ENCODE results near the gene SIRT3.
"Not testable (repeated sequence)": the region's sequence is repeated elsewhere in the genome, so short reads cannot be mapped to it uniquely, and the experiment has no call there.

The SIRT3 gene

GRCh38 chr11:201966-202365, 34.2 kb downstream of the SIRT3 start:
- no peaks in the 10 kb centered on the region for H3K27me3 ChIP-seq (ENCODE audit: control insufficient read depth, insufficient read depth, low read length)
- no peak overlapping the region for H3K9ac ChIP-seq (ENCODE audit: low read length)
- no peak overlapping the region for H3K4me3 ChIP-seq (ENCODE audit: low read length)
- H3K4me1 ChIP-seq (ENCODE audit: control insufficient read depth, insufficient read depth, low read length) = peaks cover 15% of the 10 kb centered on the region
- no peaks in the 10 kb centered on the region for H3K9me3 ChIP-seq (ENCODE audit: control insufficient read depth, low read length)
- H3K36me3 ChIP-seq (ENCODE audit: control insufficient read depth, insufficient read depth, low read length) = peaks cover 5% of the 10 kb centered on the region

DNA sequence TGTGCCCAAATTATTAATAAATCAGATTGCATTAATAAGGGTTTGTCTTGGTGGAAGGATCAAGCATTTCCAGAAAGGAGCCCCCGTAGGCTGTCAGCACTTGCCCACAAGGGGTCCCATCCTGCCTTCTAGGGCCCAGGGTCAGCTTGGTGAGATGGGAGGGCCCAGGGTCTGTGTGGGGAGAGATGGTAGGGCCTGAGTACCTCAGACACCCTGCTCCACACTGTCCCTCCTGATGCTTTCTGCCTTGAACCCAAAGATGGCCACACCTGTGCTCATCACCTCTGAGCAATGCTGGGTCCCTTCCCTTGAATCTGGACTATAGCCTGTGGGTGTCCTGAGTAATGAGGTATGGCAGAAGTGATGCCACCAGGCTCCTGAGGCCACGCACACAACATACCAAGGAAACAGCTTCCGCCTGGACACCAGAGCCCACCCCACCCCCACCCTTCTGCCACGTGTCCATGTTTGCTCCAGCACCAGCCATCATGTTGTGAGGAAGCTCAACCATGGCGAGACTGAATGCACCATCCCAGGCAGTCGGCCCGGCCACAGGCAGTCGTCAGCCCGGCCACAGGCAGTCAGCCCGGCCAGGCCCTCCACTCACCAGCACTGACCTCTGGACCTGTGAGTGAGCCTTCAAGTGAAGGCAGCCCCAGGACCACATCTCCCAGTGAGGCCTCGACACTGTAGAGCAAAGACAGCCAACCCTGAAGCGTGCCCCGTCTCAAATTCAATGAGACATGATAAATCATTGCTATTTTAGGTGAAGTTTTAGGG, 35.7 kb downstream of the SIRT3 start:
- Histone ChIP-seq H3K9ac (ENCODE audit: low read length) (no peak overlapping the region), H3K4me3 (ENCODE audit: low read length) (no peak overlapping the region), H3K36me3 (ENCODE audit: control insufficient read depth, insufficient read depth, low read length) (peaks cover 5% of the 10 kb centered on the region), H3K9me3 (ENCODE audit: control insufficient read depth, low read length) (no peaks in the 10 kb centered on the region), H3K27me3 (ENCODE audit: control insufficient read depth, insufficient read depth, low read length) (no peaks in the 10 kb centered on the region), H3K4me1 (ENCODE audit: control insufficient read depth, insufficient read depth, low read length) (peaks cover 5% of the 10 kb centered on the region)

GRCh38 chr11:199782-200181, 36.4 kb downstream of the SIRT3 start:
- Histone ChIP-seq H3K36me3 (ENCODE audit: control insufficient read depth, insufficient read depth, low read length) (peaks cover 5% of the 10 kb centered on the region), H3K27me3 (ENCODE audit: control insufficient read depth, insufficient read depth, low read length) (no peaks in the 10 kb centered on the region), H3K4me1 (ENCODE audit: control insufficient read depth, insufficient read depth, low read length) (no peaks in the 10 kb centered on the region), H3K4me3 (ENCODE audit: low read length) (no peak overlapping the region), H3K9ac (ENCODE audit: low read length) (no peak overlapping the region), H3K9me3 (ENCODE audit: control insufficient read depth, low read length) (no peaks in the 10 kb centered on the region)

GRCh38 chr11:199004-199581, 37.0 kb downstream of the SIRT3 start:
- H3K4me3 ChIP-seq (ENCODE audit: low read length) = no peak overlapping the region

GRCh38 chr11:198236-198806, 37.8 kb downstream of the SIRT3 start:
- Histone ChIP-seq H3K9me3 (ENCODE audit: control insufficient read depth, low read length) (no peaks in the 10 kb centered on the region), H3K4me1 (ENCODE audit: control insufficient read depth, insufficient read depth, low read length) (no peaks in the 10 kb centered on the region), H3K9ac (ENCODE audit: low read length) (no peak overlapping the region), H3K36me3 (ENCODE audit: control insufficient read depth, insufficient read depth, low read length) (peaks cover 1% of the 10 kb centered on the region), H3K4me3 (ENCODE audit: low read length) (no peak overlapping the region), H3K27me3 (ENCODE audit: control insufficient read depth, insufficient read depth, low read length) (no peaks in the 10 kb centered on the region)

More at GRCh38 chr11:199004-199581, 37.0 kb downstream of the SIRT3 start:
- Histone ChIP-seq H3K36me3 (ENCODE audit: control insufficient read depth, insufficient read depth, low read length) (peaks cover 5% of the 10 kb centered on the region), H3K9me3 (ENCODE audit: control insufficient read depth, low read length) (no peaks in the 10 kb centered on the region), H3K27me3 (ENCODE audit: control insufficient read depth, insufficient read depth, low read length) (no peaks in the 10 kb centered on the region), H3K9ac (ENCODE audit: low read length) (no peak overlapping the region), H3K4me1 (ENCODE audit: control insufficient read depth, insufficient read depth, low read length) (no peaks in the 10 kb centered on the region)

- Histone ChIP-seq H3K36me3 (ENCODE audit: control insufficient read depth, insufficient read depth, low read length) (no peaks in the 10 kb centered on the region), H3K4me1 (ENCODE audit: control insufficient read depth, insufficient read depth, low read length) (no peaks in the 10 kb centered on the region), H3K27me3 (ENCODE audit: control insufficient read depth, insufficient read depth, low read length) (no peaks in the 10 kb centered on the region), H3K9me3 (ENCODE audit: control insufficient read depth, low read length) (no peaks in the 10 kb centered on the region), H3K4me3 (ENCODE audit: low read length) (no peak overlapping the region), H3K9ac (ENCODE audit: low read length) (no peak overlapping the region)
Observed at GRCh38 chr11:197741-198235, 38.4 kb downstream of the SIRT3 start.

- H3K4me1 ChIP-seq (ENCODE audit: control insufficient read depth, insufficient read depth, low read length) = no peaks in the 10 kb centered on the region
Observed at GRCh38 chr11:196786-197731, 39.1 kb downstream of the SIRT3 start.

DNA sequence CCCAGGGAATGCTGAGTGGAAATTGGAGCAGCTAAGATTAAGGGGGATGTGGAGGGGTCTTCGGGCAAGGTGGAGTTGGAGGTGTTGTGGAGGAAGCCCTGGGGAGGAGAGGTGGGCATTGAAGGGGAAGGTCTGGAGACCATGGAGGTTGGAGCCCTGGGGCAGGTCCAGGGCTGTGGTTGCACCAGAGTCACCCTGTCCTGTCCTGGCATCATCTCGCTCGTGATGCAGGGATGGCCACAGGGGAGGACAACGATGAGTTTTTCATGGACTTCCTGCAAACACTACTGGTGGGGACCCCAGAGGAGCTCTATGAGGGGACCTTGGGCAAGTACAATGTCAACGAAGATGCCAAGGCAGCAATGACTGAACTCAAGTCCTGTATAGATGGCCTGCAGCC, 42.7 kb downstream of the SIRT3 start:
- H3K4me1 ChIP-seq (ENCODE audit: control insufficient read depth, insufficient read depth, low read length); H3K36me3 ChIP-seq (ENCODE audit: control insufficient read depth, insufficient read depth, low read length); H3K9me3 ChIP-seq (ENCODE audit: control insufficient read depth, low read length); H3K4me3 ChIP-seq (ENCODE audit: low read length); H3K9ac ChIP-seq (ENCODE audit: low read length); H3K27me3 ChIP-seq (ENCODE audit: control insufficient read depth, insufficient read depth, low read length): not testable (repeated sequence)

More at GRCh38 chr11:196786-197731, 39.1 kb downstream of the SIRT3 start:
- no peaks in the 10 kb centered on the region for H3K9me3 ChIP-seq (ENCODE audit: control insufficient read depth, low read length)
- H3K27me3 ChIP-seq (ENCODE audit: control insufficient read depth, insufficient read depth, low read length) = no peaks in the 10 kb centered on the region
- no peaks in the 10 kb centered on the region for H3K36me3 ChIP-seq (ENCODE audit: control insufficient read depth, insufficient read depth, low read length)
- no peak overlapping the region for H3K9ac ChIP-seq (ENCODE audit: low read length)
- H3K4me3 ChIP-seq (ENCODE audit: low read length) = no peak overlapping the region

DNA sequence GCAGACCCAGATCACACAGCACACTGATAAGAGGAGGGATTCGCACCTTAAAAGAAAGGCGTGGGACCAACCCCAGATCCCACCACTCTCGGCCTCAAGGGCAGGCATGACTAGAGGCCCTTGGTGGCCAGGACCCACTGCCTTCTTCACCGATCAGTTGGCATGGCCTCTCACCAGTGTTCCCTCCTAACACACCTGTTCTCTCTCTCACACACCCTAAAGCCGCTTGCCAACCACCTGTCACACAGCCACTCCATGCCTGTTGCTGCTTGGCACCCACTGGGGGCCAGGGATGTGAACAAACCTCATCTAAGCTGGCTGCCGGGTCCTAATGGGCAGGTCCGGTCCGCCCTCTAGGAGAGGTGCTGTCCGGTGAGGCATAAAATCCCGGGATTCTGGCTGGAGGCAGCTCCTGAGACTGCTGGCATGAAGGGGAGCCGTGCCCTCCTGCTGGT, 43.4 kb downstream of the SIRT3 start, which contains the start of gene SCGB1C1:
TSS of gene SCGB1C1 (plus strand) at position 405 of the 455 bp plus-strand sequence. CDS start at position 427, 22 bp downstream.
- H3K9ac ChIP-seq (ENCODE audit: low read length); H3K27me3 ChIP-seq (ENCODE audit: control insufficient read depth, insufficient read depth, low read length); H3K9me3 ChIP-seq (ENCODE audit: control insufficient read depth, low read length); H3K4me1 ChIP-seq (ENCODE audit: control insufficient read depth, insufficient read depth, low read length); H3K36me3 ChIP-seq (ENCODE audit: control insufficient read depth, insufficient read depth, low read length); H3K4me3 ChIP-seq (ENCODE audit: low read length): not testable (repeated sequence)

DNA sequence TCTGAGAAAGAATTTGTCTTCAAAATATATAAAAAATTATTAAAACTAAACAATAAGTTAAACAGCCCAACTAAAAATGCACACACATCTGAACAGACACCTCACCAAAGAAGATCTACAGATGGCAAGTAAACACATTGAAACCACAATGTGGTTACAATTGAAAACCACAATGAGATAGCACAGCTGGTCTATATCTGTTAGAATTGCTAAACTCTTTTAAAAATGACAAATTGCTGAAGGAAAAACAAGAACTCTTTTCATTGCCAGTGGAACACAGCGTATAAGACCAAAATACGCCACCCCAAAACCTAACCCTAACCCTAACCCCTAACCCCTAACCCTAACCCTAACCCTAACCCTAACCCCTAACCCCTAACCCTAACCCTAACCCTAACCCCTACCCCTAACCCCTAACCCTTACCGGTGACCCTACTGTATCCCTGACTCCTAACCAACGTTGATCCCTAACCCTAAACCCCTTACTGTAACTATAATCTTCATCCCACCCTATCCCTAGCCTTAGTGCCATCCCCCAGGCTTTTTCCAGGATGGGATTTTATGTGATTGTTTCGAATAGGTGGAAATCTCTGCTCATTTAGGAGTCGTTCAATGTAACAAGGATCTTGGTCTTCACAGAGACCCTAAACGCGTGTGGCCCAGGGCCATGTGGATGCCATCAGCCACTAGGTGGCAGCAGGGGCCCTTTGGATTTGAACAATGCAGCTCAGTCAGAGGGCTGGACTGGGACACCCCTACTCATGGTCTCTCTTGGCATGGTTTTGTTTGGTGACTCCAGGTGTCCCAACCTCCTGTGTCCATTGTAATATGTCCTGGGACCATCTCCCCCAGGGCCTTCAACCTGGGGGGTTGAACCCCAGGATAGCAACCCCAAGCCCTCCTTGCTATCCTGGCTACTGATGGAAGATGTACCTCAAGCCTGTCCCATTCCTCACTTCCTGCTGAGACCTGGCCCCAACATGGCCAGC, 44.4 kb downstream of the SIRT3 start:
- H3K4me1 ChIP-seq (ENCODE audit: control insufficient read depth, insufficient read depth, low read length); H3K9ac ChIP-seq (ENCODE audit: low read length); H3K4me3 ChIP-seq (ENCODE audit: low read length); H3K27me3 ChIP-seq (ENCODE audit: control insufficient read depth, insufficient read depth, low read length); H3K9me3 ChIP-seq (ENCODE audit: control insufficient read depth, low read length); H3K36me3 ChIP-seq (ENCODE audit: control insufficient read depth, insufficient read depth, low read length): not testable (repeated sequence)

- not testable (repeated sequence) for H3K36me3 ChIP-seq (ENCODE audit: control insufficient read depth, insufficient read depth, low read length); H3K27me3 ChIP-seq (ENCODE audit: control insufficient read depth, insufficient read depth, low read length); H3K9ac ChIP-seq (ENCODE audit: low read length); H3K4me3 ChIP-seq (ENCODE audit: low read length); H3K4me1 ChIP-seq (ENCODE audit: control insufficient read depth, insufficient read depth, low read length); H3K9me3 ChIP-seq (ENCODE audit: control insufficient read depth, low read length)
Observed at GRCh38 chr11:190546-190945, 45.6 kb downstream of the SIRT3 start.
